ENCODE measurements around the gene TSR3.

The TSR3 gene

DNA sequence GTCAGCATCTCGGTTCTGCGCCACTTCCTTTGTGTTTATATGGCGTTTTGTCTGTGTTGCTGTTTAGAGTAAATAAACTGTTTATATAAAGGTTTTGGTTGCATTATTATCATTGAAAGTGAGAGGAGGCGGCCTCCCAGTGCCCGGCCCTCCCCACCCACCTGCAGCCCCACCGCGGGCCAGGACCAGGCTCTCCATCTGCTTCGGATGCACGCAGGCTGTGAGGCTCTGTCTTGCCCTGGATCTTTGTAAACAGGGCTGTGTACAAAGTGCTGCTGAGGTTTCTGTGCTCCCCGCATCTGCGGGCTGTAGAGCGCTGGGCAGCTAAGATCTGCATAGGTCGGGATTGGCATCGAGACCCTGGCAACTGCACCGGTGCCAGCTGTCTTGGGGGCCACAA lies 26.4 kb downstream of the TSR3 start:
- no peak overlapping the region for H3K9ac ChIP-seq (ENCODE audit: low read length)
- no peak overlapping the region for H3K27ac ChIP-seq (ENCODE audit: low read depth, low read length)
- no peaks in the 10 kb centered on the region for H4K20me1 ChIP-seq (ENCODE audit: low read depth, low read length)
- H3K27me3 ChIP-seq (ENCODE audit: low read length): no peaks in the 10 kb centered on the region
- H3K4me3 ChIP-seq (ENCODE audit: insufficient read depth, low read length, poor library complexity, severe bottlenecking): no peak overlapping the region
- H3K4me2 ChIP-seq (ENCODE audit: low read depth, low read length, poor library complexity, severe bottlenecking): no peak overlapping the region
- no peak for TF ChIP-seq EZH2phosphoT487 (conservative IDR thresholded peaks at IDR 0.05; ENCODE audit: low read length)
- TF ChIP-seq, protein P1, sequence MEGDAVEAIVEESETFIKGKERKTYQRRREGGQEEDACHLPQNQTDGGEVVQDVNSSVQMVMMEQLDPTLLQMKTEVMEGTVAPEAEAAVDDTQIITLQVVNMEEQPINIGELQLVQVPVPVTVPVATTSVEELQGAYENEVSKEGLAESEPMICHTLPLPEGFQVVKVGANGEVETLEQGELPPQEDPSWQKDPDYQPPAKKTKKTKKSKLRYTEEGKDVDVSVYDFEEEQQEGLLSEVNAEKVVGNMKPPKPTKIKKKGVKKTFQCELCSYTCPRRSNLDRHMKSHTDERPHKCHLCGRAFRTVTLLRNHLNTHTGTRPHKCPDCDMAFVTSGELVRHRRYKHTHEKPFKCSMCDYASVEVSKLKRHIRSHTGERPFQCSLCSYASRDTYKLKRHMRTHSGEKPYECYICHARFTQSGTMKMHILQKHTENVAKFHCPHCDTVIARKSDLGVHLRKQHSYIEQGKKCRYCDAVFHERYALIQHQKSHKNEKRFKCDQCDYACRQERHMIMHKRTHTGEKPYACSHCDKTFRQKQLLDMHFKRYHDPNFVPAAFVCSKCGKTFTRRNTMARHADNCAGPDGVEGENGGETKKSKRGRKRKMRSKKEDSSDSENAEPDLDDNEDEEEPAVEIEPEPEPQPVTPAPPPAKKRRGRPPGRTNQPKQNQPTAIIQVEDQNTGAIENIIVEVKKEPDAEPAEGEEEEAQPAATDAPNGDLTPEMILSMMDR (IDR thresholded peaks at IDR 0.05; ENCODE audit: insufficient read depth, low read length, poor library complexity, severe bottlenecking): no peak
- no peaks in the 10 kb centered on the region for H3K9me3 ChIP-seq (ENCODE audit: insufficient read depth, low read length)
- H3F3A ChIP-seq (ENCODE audit: insufficient read depth): 0 out of 2 replicates have a peak, but pooled peaks cover 4% of the 10 kb centered on the region
- no peaks in the 10 kb centered on the region for H3K79me2 ChIP-seq (ENCODE audit: insufficient read depth, low read length)
- no peak overlapping the region for H2AFZ ChIP-seq (ENCODE audit: low read depth, low read length, severe bottlenecking)
- no peaks in the 10 kb centered on the region for H3K9me2 ChIP-seq (replicated peaks; ENCODE audit: insufficient read depth, low read length)
- H3K36me3 ChIP-seq (ENCODE audit: low read length): no peaks in the 10 kb centered on the region

DNA sequence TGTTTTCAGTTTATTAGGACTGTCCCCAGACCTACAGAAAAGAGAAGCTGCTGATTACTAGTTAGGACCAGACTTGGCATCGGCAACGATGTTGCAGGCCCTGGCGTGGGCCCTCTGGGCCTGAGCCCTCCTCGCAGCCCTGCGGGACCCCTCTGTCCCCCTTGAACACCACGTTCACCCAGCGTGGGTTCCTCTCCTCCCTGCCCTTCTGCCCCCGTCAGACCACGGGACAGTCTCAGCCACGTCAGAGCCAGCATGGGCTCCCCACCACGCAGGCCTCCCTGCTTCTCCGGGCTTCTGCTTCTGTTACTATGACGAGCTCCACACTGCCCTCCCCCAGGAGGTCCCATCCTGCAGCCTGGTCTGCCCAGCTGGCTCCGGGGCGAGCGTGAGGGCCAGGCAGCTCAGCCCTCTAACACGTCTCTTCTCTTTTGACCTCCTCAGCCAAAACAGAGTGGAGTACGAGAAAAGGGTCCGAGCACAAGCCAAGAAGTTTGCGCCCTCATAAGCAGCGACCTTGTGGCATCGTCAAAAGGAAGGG lies 27.3 kb downstream of the TSR3 start:
- Histone ChIP-seq H3K9ac (ENCODE audit: low read length) (no peak overlapping the region), H3K9me3 (ENCODE audit: insufficient read depth, low read length) (no peaks in the 10 kb centered on the region), H2AFZ (ENCODE audit: low read depth, low read length, severe bottlenecking) (no peak overlapping the region), H3K9me2 (replicated peaks; ENCODE audit: insufficient read depth, low read length) (no peaks in the 10 kb centered on the region), H3K4me3 (ENCODE audit: insufficient read depth, low read length, poor library complexity, severe bottlenecking) (no peak overlapping the region), H3K79me2 (ENCODE audit: insufficient read depth, low read length) (no peaks in the 10 kb centered on the region), H3K27me3 (ENCODE audit: low read length) (no peaks in the 10 kb centered on the region), H3K4me2 (ENCODE audit: low read depth, low read length, poor library complexity, severe bottlenecking) (no peak overlapping the region), H3K36me3 (ENCODE audit: low read length) (no peaks in the 10 kb centered on the region), H4K20me1 (ENCODE audit: low read depth, low read length) (no peaks in the 10 kb centered on the region), H3F3A (ENCODE audit: insufficient read depth) (0 out of 2 replicates have a peak, but pooled peaks cover 4% of the 10 kb centered on the region), H3K27ac (ENCODE audit: low read depth, low read length) (no peak overlapping the region)
- TF ChIP-seq, protein P1 (IDR thresholded peaks at IDR 0.05; ENCODE audit: insufficient read depth, low read length, poor library complexity, severe bottlenecking): no peak
- no peak for TF ChIP-seq EZH2phosphoT487 (conservative IDR thresholded peaks at IDR 0.05; ENCODE audit: low read length)

DNA sequence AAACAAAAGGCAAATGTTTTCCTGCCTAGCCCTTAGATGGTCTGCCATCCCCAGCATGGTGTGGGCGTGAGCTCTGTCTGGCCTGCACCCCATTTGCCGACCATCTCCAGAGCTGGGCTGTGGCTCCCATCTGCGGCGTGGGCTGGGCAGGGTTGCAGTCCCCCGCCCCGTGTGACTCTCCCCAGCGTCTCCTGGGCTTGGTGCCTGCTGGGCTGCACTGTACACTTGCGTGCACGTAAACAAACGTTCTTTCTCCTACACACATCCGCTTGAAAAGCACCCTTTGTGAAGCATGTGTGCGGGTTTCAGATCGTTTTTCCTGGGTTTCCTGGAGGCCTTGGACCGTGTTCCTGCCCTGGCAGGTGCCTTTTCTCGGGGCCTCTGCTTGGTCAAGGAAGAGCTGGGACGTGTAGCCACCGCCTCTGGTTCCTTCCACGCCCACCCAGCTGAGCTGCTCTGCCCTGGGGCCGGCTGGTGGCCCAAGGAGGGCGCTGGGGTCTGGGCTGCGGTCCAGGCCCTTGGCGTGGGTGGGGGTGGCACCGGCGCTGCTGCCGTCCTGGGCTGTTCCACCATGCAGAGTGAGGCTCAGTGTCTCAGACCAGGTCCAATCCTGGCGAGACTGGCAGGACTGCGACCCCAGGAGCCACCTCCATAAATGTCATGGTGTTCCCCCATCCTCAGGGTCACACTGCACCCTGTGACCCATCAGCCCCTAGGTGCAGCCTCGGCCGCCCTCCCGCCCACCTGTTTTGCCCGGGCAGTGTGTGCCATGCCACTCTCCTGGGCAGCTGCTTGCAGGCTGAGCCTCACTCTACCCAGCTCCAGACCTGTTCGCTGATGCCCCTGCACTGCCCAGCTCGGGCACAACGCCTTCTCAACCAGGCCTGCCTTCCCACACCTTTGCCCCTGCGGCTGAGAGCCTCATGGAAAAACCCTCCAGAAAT lies 28.1 kb downstream of the TSR3 start:
- H3K27me3 ChIP-seq (ENCODE audit: low read length): no peaks in the 10 kb centered on the region
- H3K9ac ChIP-seq (ENCODE audit: low read length): no peak overlapping the region
- H3K27ac ChIP-seq (ENCODE audit: low read depth, low read length): no peak overlapping the region
- no peaks in the 10 kb centered on the region for H3K9me2 ChIP-seq (replicated peaks; ENCODE audit: insufficient read depth, low read length)
- TF ChIP-seq, protein P1 (IDR thresholded peaks at IDR 0.05; ENCODE audit: insufficient read depth, low read length, poor library complexity, severe bottlenecking): no peak
- no peak for TF ChIP-seq EZH2phosphoT487 (conservative IDR thresholded peaks at IDR 0.05; ENCODE audit: low read length)
- H3K9me3 ChIP-seq (ENCODE audit: insufficient read depth, low read length): no peaks in the 10 kb centered on the region
- H4K20me1 ChIP-seq (ENCODE audit: low read depth, low read length): no peaks in the 10 kb centered on the region
- no peak overlapping the region for H3K4me2 ChIP-seq (ENCODE audit: low read depth, low read length, poor library complexity, severe bottlenecking)
- H2AFZ ChIP-seq (ENCODE audit: low read depth, low read length, severe bottlenecking): no peak overlapping the region
- H3K4me3 ChIP-seq (ENCODE audit: insufficient read depth, low read length, poor library complexity, severe bottlenecking): no peak overlapping the region
- no peaks in the 10 kb centered on the region for H3K36me3 ChIP-seq (ENCODE audit: low read length)
- H3F3A ChIP-seq (ENCODE audit: insufficient read depth): 0 out of 2 replicates have a peak, but pooled peaks cover 4% of the 10 kb centered on the region
- no peaks in the 10 kb centered on the region for H3K79me2 ChIP-seq (ENCODE audit: insufficient read depth, low read length)
